ENCODE measurements around the gene PTGER3. TPM values are rescaled to one million over a fixed set of nuclear protein-coding genes. Genes with fewer than 3 reads are reported as not detected.

The PTGER3 gene
- total RNA-seq, 1 donor from 2014 or later: 0.29 TPM

DNA sequence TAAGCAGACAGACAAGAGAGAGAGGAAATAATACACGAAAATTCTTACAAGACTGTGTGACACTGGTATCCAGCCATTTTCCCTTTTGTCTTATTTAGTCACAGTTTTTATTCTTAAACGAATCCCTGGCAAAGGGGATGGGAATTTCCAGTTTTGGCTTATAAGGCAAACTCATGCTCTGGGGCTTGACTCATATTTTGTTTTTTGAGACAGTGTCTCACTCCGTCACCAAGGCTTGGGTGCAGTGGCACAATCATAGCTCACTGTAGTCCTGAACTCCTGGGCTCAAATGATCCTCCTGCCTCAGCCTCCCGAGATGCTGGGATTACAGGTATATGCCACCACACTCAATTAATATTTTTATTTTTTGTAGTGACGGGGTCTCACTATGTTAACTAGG, 31.9 kb downstream of the PTGER3 start:
- DNase-seq: no peak
- Mint-ChIP-seq H3K4me1 (ENCODE audit: low read depth, unreplicated experiment) (no peaks in the 10 kb centered on the region), H3K27ac (ENCODE audit: unreplicated experiment) (no peak overlapping the region), H3K4me3 (ENCODE audit: unreplicated experiment) (no peak overlapping the region), H3K36me3 (ENCODE audit: unreplicated experiment) (no peaks in the 10 kb centered on the region), H3K9me3 (ENCODE audit: unreplicated experiment) (no peaks in the 10 kb centered on the region), H3K27me3 (ENCODE audit: unreplicated experiment) (no peaks in the 10 kb centered on the region)
- TF ChIP-seq, protein P1, sequence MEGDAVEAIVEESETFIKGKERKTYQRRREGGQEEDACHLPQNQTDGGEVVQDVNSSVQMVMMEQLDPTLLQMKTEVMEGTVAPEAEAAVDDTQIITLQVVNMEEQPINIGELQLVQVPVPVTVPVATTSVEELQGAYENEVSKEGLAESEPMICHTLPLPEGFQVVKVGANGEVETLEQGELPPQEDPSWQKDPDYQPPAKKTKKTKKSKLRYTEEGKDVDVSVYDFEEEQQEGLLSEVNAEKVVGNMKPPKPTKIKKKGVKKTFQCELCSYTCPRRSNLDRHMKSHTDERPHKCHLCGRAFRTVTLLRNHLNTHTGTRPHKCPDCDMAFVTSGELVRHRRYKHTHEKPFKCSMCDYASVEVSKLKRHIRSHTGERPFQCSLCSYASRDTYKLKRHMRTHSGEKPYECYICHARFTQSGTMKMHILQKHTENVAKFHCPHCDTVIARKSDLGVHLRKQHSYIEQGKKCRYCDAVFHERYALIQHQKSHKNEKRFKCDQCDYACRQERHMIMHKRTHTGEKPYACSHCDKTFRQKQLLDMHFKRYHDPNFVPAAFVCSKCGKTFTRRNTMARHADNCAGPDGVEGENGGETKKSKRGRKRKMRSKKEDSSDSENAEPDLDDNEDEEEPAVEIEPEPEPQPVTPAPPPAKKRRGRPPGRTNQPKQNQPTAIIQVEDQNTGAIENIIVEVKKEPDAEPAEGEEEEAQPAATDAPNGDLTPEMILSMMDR (IDR thresholded peaks at IDR 0.05; ENCODE audit: partially characterized antibody, unreplicated experiment): no peak

- Mint-ChIP-seq H3K4me1 (ENCODE audit: low read depth, unreplicated experiment) (no peaks in the 10 kb centered on the region), H3K27ac (ENCODE audit: unreplicated experiment) (no peak overlapping the region)
These were observed 33.4 kb downstream of the PTGER3 start for GRCh38 chr1:71014178-71014579.

DNA sequence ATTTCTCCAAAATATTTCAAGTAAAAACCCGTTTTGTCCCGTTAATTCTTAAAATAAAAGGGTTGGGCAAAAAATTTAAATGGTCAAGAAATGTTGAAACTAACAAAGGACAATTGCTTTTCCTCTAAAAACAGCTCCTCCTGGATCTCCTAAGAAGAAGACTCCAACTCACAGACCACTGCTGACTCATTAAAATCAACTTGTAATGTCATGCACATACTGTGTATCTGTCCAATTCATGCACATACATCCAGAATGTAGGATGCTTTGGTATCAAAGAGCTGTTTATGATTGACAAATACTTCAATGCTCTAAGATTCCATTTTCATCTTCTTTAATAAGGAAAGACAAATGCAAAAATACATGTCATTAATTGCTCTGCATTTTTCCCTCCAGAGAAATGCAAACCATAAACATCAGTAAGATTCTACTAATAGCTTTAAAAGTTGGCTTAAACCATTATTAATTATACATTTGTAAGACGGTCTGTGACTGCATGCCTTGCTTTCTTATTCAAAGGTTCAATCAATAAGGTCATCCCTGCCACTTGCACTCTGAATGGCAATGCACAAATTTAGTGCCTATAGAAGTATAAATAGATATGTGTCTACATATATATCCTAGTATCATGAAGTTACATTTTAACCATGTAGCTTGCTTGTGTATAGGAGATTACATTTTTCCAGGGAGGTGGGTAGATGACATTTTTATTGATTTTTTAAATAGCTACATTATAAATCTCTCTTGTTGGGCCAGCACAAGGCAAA, 44.7 kb downstream of the PTGER3 start:
- Mint-ChIP-seq H3K4me1 (ENCODE audit: low read depth, unreplicated experiment) (no peaks in the 10 kb centered on the region), H3K36me3 (ENCODE audit: unreplicated experiment) (no peaks in the 10 kb centered on the region), H3K27me3 (ENCODE audit: unreplicated experiment) (no peaks in the 10 kb centered on the region), H3K9me3 (ENCODE audit: unreplicated experiment) (no peaks in the 10 kb centered on the region), H3K27ac (ENCODE audit: unreplicated experiment) (no peak overlapping the region), H3K4me3 (ENCODE audit: unreplicated experiment) (no peak overlapping the region)
- DNase-seq: no peak
- TF ChIP-seq, protein P1 (IDR thresholded peaks at IDR 0.05; ENCODE audit: partially characterized antibody, unreplicated experiment): no peak

More at GRCh38 chr1:71014178-71014579, 33.4 kb downstream of the PTGER3 start:
- no peak for DNase-seq
- TF ChIP-seq, protein P1 (IDR thresholded peaks at IDR 0.05; ENCODE audit: partially characterized antibody, unreplicated experiment): no peak
- H3K9me3 Mint-ChIP-seq (ENCODE audit: unreplicated experiment): no peaks in the 10 kb centered on the region
- H3K27me3 Mint-ChIP-seq (ENCODE audit: unreplicated experiment): no peaks in the 10 kb centered on the region
- no peaks in the 10 kb centered on the region for H3K36me3 Mint-ChIP-seq (ENCODE audit: unreplicated experiment)
- H3K4me3 Mint-ChIP-seq (ENCODE audit: unreplicated experiment): no peak overlapping the region

DNA sequence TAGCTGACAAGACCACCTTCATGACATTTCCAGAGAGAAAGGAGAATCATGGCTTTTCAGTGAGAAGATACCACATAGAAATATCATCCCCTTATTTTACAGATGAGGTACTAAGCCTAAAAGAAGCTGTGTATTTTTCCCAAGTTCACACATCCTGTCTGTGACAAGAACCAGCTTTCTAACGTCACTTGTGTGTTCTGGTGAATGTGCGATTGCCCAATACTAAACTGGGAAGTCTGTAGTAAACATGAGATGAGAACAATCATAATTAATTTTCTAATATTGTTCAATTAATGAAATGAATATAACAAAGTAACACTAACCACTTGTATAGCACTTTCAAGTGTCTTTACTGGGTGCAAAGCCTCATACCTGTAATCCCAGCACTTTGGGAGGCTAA, 46.0 kb downstream of the PTGER3 start:
- H3K36me3 Mint-ChIP-seq (ENCODE audit: unreplicated experiment): no peaks in the 10 kb centered on the region
- TF ChIP-seq, protein P1 (IDR thresholded peaks at IDR 0.05; ENCODE audit: partially characterized antibody, unreplicated experiment): no peak
- H3K9me3 Mint-ChIP-seq (ENCODE audit: unreplicated experiment): no peaks in the 10 kb centered on the region
- H3K27ac Mint-ChIP-seq (ENCODE audit: unreplicated experiment): no peak overlapping the region
- H3K4me3 Mint-ChIP-seq (ENCODE audit: unreplicated experiment): no peak overlapping the region
- H3K27me3 Mint-ChIP-seq (ENCODE audit: unreplicated experiment): no peaks in the 10 kb centered on the region
- no peaks in the 10 kb centered on the region for H3K4me1 Mint-ChIP-seq (ENCODE audit: low read depth, unreplicated experiment)
- no peak for DNase-seq

GRCh38 chr1:70997793-70998192, 49.8 kb downstream of the PTGER3 start:
- no peak overlapping the region for H3K27ac Mint-ChIP-seq (ENCODE audit: unreplicated experiment)
- no peaks in the 10 kb centered on the region for H3K27me3 Mint-ChIP-seq (ENCODE audit: unreplicated experiment)
- H3K36me3 Mint-ChIP-seq (ENCODE audit: unreplicated experiment): no peaks in the 10 kb centered on the region
- no peak overlapping the region for H3K4me3 Mint-ChIP-seq (ENCODE audit: unreplicated experiment)
- DNase-seq: no peak
- H3K4me1 Mint-ChIP-seq (ENCODE audit: low read depth, unreplicated experiment): peaks cover 5% of the 10 kb centered on the region
- TF ChIP-seq, protein P1 (IDR thresholded peaks at IDR 0.05; ENCODE audit: partially characterized antibody, unreplicated experiment): no peak
- H3K9me3 Mint-ChIP-seq (ENCODE audit: unreplicated experiment): no peaks in the 10 kb centered on the region

All from glutamatergic neuron (in vitro differentiated cells).